ENCODE results near the gene HSDL1.

The HSDL1 gene

DNA sequence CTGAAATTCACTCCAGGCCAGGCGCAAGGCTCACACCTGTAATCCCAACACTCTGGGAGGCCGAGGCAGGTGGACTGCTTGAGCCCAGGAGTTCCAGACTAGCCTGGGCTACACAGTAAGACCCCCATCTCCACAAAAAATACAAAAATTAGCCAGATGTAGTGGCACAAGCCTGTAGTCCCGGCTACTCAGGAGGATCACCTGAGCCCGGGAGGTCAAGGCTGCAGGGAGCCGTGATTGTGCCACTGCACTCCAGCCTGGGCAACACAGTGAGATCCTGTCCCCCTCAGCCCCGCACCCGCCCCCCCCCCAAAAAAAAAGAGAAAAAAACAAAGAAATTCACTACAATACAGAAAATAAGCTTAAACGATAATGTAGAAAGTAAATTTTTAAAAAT lies 59.7 kb downstream of the HSDL1 start:
- no peak for DNase-seq
- H3K27me3 ChIP-seq (replicated peaks), result no peaks in the 10 kb centered on the region
- in situ Hi-C loops (cut with HindIII; ENCODE audit: low pct_ligation_motif_present, low sequenced_read_pairs), result no loop called here
- H3K36me3 ChIP-seq (replicated peaks), result peaks cover 31% of the 10 kb centered on the region
- no peak overlapping the region for H3K4me3 ChIP-seq (ENCODE audit: low read depth, low read length)
- no peak overlapping the region for H3K27ac ChIP-seq
- TF ChIP-seq, protein P1, sequence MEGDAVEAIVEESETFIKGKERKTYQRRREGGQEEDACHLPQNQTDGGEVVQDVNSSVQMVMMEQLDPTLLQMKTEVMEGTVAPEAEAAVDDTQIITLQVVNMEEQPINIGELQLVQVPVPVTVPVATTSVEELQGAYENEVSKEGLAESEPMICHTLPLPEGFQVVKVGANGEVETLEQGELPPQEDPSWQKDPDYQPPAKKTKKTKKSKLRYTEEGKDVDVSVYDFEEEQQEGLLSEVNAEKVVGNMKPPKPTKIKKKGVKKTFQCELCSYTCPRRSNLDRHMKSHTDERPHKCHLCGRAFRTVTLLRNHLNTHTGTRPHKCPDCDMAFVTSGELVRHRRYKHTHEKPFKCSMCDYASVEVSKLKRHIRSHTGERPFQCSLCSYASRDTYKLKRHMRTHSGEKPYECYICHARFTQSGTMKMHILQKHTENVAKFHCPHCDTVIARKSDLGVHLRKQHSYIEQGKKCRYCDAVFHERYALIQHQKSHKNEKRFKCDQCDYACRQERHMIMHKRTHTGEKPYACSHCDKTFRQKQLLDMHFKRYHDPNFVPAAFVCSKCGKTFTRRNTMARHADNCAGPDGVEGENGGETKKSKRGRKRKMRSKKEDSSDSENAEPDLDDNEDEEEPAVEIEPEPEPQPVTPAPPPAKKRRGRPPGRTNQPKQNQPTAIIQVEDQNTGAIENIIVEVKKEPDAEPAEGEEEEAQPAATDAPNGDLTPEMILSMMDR (IDR thresholded peaks at IDR 0.05; ENCODE audit: low read depth, low read length, missing control alignments), result no peak

DNA sequence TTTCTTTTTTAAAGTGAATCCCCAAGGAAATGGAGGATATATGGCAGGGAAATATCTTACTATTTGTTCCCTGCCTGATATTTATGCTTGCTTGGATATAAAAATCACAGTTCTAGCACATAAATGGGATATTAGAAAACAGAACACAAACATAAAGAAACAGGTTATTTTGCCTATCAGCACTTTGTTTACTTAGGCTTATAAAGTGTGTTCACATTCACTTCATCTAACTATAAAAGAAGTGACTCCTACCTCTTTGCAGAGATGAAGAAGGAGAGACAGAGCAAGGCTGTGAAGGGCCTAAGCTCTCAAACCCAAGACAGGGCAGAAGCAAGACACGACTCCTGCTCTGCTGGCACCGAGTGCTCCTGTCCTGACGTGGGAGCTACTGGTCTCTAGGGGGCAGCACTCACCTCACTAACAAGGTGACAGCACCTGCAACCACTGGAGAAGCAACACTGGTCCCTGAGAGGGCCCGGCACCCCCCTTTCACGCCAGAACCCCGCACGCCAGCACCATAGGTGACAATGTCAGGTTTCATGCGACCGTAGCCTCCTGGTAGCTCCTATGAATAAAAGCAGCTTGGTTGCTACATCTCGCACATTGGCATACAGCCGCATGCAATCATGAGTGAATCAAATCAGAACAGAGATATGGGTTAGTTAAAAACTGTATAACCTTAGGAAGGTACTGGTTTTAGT lies 60.3 kb downstream of the HSDL1 start:
- peak; percentile 43 for DNase-seq
- in situ Hi-C loops (cut with HindIII; ENCODE audit: low pct_ligation_motif_present, low sequenced_read_pairs), result no loop called here
- no peaks in the 10 kb centered on the region for H3K27me3 ChIP-seq (replicated peaks)
- TF ChIP-seq, protein P1 (IDR thresholded peaks at IDR 0.05; ENCODE audit: low read depth, low read length, missing control alignments), result peak; percentile 91
- H3K4me3 ChIP-seq (ENCODE audit: low read depth, low read length), result no peak overlapping the region
- H3K27ac ChIP-seq, result no peak overlapping the region
- peaks cover 27% of the 10 kb centered on the region for H3K36me3 ChIP-seq (replicated peaks)

DNA sequence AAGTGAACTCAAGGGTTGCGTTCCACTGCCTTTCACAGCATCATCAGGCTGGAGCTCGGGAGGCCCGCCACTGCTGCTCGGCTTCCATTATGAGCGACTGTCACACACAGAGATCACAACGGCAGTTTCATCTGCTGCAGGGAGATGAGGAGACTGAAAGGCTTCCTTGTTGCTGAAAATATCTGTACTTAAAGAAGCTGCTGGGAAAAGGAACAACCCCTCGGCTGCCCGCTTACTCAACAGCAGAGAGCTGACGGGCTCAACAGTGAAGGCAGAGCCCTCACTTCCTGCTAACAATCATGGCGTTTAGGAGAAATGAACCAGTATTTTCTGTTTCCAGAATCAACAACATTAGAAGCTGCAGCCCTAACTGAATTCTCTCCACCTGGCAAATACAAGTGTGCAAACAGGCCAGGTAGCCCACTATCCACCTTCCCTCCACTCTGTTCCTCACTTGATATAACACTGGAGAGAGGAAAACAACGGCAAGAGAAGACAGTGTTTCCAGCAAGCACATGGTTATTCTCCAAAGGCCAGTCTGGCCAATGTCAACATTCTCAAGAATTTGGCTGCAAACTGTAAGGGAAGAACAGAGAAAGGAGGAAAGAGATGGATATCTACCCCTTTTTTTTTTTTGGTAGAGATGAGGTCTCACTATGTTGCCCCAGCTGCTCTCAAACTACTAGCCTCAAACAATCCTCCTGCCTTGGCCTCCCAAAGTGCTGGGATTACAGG lies 62.0 kb downstream of the HSDL1 start:
- in situ Hi-C loops (cut with HindIII; ENCODE audit: low pct_ligation_motif_present, low sequenced_read_pairs), result no loop called here
- DNase-seq, result no peak
- no peaks in the 10 kb centered on the region for H3K27me3 ChIP-seq (replicated peaks)
- H3K36me3 ChIP-seq (replicated peaks), result peaks cover 22% of the 10 kb centered on the region
- H3K4me3 ChIP-seq (ENCODE audit: low read depth, low read length), result no peak overlapping the region
- TF ChIP-seq, protein P1 (IDR thresholded peaks at IDR 0.05; ENCODE audit: low read depth, low read length, missing control alignments), result no peak
- no peak overlapping the region for H3K27ac ChIP-seq

GRCh38 chr16:84082110-84082509 lies 62.9 kb downstream of the HSDL1 start:
- Histone ChIP-seq H3K4me3 (ENCODE audit: low read depth, low read length) (no peak overlapping the region), H3K36me3 (replicated peaks) (peaks cover 22% of the 10 kb centered on the region), H3K27ac (no peak overlapping the region), H3K27me3 (replicated peaks) (no peaks in the 10 kb centered on the region)
- DNase-seq, result no peak
- in situ Hi-C loops (cut with HindIII; ENCODE audit: low pct_ligation_motif_present, low sequenced_read_pairs), result no loop called here
- TF ChIP-seq, protein P1 (IDR thresholded peaks at IDR 0.05; ENCODE audit: low read depth, low read length, missing control alignments), result no peak

- Histone ChIP-seq H3K4me3 (ENCODE audit: low read depth, low read length) (no peak overlapping the region), H3K27ac (no peak overlapping the region), H3K36me3 (replicated peaks) (peaks cover 16% of the 10 kb centered on the region), H3K27me3 (replicated peaks) (no peaks in the 10 kb centered on the region)
- DNase-seq, result no peak
- TF ChIP-seq, protein P1 (IDR thresholded peaks at IDR 0.05; ENCODE audit: low read depth, low read length, missing control alignments), result no peak
- in situ Hi-C loops (cut with HindIII; ENCODE audit: low pct_ligation_motif_present, low sequenced_read_pairs), result no loop called here
Measured at GRCh38 chr16:84081446-84081989, 63.5 kb downstream of the HSDL1 start.

Measured in brain microvascular endothelial cell (primary cell).